HG03520 (cell line): ENCODE measurements around the gene ZSWIM6.

Experiments
- ATAC-seq: cut with Tn5 transposase; IDR thresholded peaks from one replicate; pipeline ENCODE4 v1.9.1; 2021; ENCODE audit warnings: mild to moderate bottlenecking, moderate library complexity; ENCODE audit not compliant: unreplicated experiment

The ZSWIM6 gene

GRCh38 chr5:61431923-61432620, 100.0 kb downstream of the ZSWIM6 start:
- no peak for ATAC-seq

- ATAC-seq: no peak
These were observed 103.3 kb downstream of the ZSWIM6 start for GRCh38 chr5:61435368-61435767.

DNA sequence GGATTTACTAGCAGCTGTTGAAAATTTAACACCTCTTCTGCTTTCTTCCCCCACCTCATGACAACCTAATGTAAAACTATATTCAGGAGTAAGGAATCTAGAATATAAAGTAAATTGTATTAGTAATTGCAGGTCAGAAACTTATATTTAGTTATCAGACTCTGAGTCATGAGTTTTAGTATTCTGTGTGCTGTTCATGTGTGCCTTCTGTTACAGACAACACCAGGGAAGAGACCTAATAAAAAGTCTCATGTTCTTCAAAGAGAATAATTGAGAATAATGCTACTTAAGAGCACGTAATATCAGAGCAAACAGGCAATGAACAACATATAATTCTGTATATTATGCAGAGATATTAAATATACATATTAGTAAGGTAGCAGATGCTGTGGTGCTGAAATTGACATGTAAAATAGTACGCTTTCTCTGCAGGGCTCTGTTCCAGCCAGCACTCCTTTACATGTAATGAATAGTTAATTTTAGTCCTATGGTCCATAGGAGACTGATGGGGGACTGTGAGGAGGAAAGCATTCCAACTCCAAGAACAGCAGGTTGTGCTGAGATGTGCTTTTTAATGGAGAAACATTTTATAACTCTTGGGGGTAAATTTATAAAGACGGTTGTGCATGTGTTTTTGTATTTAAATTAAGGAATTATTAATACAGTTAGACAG, 106.4 kb downstream of the ZSWIM6 start:
- ATAC-seq: no peak

DNA sequence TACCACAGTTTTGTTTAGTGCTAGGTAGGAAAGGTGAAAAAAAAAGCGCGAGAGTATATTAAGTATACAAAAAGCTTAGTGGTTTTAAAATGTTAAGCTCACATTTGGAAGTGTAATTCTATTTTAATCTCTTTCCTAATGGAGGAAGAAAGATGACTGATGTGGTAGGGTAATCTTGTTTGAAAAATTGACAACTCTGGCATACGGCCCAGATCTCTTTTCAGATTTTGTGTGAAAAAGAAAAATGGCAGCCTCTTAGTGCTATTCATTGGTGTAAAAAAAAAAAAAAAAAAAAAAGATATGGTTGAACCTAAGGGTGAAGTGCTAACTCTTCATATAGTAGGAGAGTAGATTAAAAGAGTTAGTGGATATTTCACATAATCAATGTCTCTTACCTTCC, 108.0 kb downstream of the ZSWIM6 start:
- ATAC-seq: no peak

GRCh38 chr5:61440596-61440995, 108.5 kb downstream of the ZSWIM6 start:
- no peak for ATAC-seq

DNA sequence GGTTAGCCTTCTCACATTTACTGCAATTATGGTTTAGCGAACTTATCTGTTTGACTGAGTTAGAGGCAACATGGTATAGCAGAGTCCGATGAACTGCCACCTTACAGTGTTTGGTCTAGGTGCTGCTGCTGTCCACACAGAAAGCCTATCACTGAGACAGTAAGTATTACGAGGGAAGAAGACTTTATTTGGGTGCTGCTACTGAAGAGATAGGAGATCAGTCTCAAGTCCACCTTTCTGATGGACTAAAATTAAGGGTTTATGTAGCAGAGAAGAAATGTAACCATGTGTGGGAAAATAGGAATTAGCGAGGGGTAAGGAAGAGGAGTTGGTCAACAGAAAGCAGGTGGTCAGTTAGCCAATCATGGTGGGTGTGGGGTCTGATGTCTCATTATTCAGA, 109.7 kb downstream of the ZSWIM6 start:
- ATAC-seq: no peak

DNA sequence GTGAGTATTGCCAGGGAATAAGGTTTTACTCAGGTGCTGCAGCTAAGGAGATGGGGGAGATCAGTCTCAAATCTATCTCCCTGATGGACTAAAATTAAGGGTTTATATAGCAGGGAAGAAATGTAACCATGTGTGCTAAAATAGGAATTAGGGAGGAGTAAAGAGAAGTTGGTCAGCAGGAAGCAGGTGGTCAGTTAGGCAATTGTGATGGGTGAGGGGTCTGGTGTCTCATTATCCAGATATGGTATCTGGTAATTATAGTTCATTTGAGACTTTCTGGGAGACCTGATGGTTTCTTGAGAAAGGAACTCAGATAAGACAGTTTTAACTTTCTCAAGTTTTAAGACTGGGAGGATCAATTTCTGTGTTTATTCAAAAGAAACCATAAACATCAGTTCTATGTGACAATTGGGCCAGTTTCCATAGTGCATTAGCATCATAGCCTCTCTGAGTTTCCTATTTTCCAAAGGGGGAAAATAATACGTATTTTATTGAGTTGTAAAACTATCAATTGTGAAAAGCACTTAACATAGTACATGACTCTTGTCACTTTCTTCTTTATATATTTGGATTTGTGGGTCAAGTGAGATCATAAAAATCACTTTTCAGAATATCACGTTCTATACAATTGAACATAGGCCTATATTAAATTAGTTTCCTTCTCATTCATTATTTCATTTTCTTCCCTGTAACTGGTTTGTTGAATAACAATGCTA, 115.9 kb downstream of the ZSWIM6 start:
- no peak for ATAC-seq

GRCh38 chr5:61449804-61450492, 117.9 kb downstream of the ZSWIM6 start:
- ATAC-seq: no peak

- ATAC-seq: no peak
These were observed 118.6 kb downstream of the ZSWIM6 start for GRCh38 chr5:61450493-61451279.

GRCh38 chr5:61455179-61456006, 123.3 kb downstream of the ZSWIM6 start:
- ATAC-seq: no peak

- no peak for ATAC-seq
These were observed 128.4 kb downstream of the ZSWIM6 start for GRCh38 chr5:61460471-61460870.

GRCh38 chr5:61461417-61461816, 129.4 kb downstream of the ZSWIM6 start:
- no peak for ATAC-seq

DNA sequence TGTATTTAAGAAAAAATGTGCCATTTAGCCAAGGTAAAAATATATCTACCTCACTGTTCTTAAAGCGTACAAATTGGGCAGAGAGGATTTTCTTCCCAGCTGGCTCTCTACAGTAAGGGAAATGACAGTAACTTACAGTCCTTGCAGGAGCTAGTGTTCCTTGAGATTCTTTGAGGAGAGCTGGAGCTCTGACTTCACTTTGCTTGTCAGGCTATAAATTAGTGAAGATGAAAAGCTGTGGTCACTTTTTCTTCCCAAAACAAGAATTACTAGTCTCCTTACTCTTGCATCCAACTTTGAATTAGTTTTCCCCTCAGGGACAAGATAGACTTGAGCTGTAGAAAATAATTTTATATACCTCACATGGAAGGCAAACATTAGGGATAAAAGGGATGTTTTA, 129.9 kb downstream of the ZSWIM6 start:
- no peak for ATAC-seq

DNA sequence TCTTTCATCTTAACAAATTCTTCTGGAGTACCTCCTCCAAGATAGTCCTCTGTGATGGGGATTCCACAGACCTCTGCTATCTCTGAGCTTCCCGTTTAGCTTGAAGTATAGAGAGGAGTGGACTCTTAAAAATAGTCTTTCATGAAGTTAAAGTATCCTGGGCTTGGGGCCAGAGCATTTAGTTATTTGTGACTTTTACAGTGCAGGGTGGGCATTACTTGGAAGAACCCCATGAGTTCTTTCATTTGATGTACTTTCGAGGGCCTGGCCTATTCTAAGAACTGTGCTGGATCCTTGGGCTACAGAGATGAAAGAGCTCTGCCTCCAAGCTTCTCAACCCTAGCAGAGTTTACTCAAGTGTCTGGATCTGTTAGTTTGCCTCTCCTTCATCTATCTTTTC, 131.5 kb downstream of the ZSWIM6 start:
- ATAC-seq: no peak

DNA sequence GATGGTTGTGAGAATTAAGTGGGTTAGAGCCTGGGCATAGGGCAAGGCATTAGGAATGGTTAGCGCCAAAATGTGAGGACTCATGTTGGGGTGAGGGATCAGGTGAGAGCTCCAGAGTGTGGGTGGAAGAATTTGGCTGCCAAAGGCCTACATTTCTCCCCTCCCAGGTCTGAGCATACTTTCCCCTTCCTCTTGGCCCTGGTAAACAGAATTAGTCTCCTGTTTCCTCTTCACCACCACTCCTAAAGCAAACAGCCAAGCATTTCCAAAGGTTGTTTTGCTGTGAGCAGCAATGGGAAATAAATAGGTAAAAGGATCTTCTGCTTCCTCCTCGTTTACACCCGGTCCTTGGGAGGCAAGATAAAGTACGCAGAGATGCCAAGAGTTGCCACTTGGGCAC, 132.5 kb downstream of the ZSWIM6 start:
- ATAC-seq: no peak

GRCh38 chr5:61465066-61465465, 133.0 kb downstream of the ZSWIM6 start:
- no peak for ATAC-seq

DNA sequence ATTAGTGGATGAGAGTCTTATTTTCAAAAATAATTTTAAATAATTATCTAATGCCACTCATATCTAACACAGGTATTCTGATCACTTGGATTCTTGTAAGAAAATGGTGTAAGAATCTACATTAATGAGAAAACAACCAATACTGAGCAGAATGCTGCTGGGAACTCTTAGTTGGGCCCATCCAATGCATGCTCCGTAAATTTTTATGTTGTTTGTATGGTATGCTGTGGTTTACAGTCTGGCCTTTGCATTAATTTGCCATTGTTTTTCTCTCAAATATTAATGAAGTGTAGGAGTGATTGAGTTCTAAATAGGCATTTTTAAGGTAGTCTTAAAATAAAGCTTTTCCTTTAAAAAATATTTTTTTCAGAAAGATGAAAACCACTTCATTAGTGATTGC, 133.4 kb downstream of the ZSWIM6 start:
- no peak for ATAC-seq

DNA sequence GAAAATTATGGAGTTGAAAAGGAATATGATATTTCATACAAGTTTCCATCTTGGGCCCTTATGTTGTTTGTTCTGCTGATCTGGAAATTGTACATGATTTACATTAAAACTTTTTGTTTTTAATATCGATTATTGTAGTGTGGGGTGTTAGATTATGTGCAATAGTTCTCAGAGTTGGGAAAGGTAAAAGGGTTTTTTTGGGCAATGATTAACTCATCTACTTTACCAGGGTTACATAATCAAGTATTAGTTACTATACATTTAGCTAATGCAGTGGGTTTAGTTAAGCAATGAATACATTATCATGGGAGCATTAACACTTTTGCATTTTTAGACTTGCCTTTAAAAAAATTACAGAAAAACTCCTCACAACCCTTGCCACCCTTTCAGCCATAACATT, 134.0 kb downstream of the ZSWIM6 start:
- ATAC-seq: no peak

DNA sequence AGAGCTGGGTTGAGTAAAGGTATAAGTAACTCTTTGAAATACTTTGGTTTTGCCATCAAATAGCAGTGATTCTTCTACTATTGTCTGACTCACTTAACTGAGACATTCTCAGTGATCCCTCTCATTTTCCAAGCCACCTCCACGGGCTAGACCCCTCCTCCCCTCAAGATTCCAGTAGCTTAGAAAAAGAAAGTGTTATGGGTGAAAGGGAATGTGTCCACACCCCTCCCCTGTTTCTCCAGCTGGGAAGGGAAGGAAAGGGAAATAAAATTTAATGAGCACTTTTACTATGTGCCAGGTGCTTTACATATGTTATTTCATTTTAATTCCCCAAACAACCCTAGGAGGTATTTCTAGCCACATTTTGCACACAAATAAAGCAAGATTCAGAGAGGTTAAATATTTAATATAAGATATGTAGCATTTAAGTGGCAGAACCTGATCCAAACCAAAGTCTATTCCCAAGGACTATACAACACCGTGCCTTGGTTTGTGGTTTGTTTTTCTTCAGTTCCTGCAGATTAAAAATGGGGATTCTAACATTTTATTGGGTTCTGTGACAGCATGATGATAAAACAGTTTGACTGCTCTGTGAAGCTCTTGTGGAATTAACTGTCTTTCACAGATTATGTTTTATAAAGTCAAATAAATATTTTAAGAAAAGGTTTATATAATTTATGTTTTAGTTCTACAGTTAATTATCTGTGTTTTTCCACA, 135.9 kb downstream of the ZSWIM6 start:
- ATAC-seq: no peak
